Fibroblast of lung (primary cell): Measurements from ENCODE around the gene TPCN2.

ENCODE experiments used
- CTCF ChIP-seq, 2 donors: IDR thresholded peaks in 1 of 2; conservative IDR thresholded peaks in 1 of 2; 1 replicate in 1 of 2; 2 replicates in 1 of 2; pipeline ENCODE4 v1.5.1; 2011 to 2012; ENCODE audit warnings: low read length in 2 of 2, control low read depth in 1 of 2, inconsistent platforms in 1 of 2, low read depth in 1 of 2, mild to moderate bottlenecking in 1 of 2
- EZH2 ChIP-seq: IDR thresholded peaks from 2 replicates; pipeline ENCODE4 v1.5.1; 2012; ENCODE audit warnings: low read length, control low read depth, mild to moderate bottlenecking; ENCODE audit errors: missing control alignments

GRCh38 chr11:69161117-69161407, 112.3 kb downstream of the TPCN2 start:
- no peak for TF ChIP-seq CTCF (conservative IDR thresholded peaks at IDR 0.05 in 1 of 2, IDR thresholded peaks at IDR 0.05 in 1 of 2; ENCODE audit: low read depth in 1 of 2, low read length in 2 of 2)
- TF ChIP-seq EZH2, result no peak
